CD4-positive, CD25-positive, alpha-beta regulatory T cell (primary cell): Measurements from ENCODE around the gene AMZ1. TPM values are rescaled to one million over a fixed set of nuclear protein-coding genes. Genes with fewer than 3 reads are reported as not detected.

Experiments
- ATAC-seq, 2 donors: fragments of 150-1000 bp; cut with Tn5 transposase; one replicate each; pipeline ENCODE4 v1.10.0; 2021; ENCODE audit warnings: low read depth in 2 of 2, moderate number of reproducible peaks in 2 of 2, moderate library complexity in 1 of 2
- DNase-seq, 3 donors: peaks; one replicate each; pipeline versions ENCODE4 v3.0.0 to v3.0.0-alpha.2; 2012 to 2022; ENCODE audit warnings: mixed read lengths in 1 of 3
- H3K27ac ChIP-seq: one replicate; pipeline ENCODE4 v1.7.0; 2013; ENCODE audit warnings: mild to moderate bottlenecking, low read length; ENCODE audit not compliant: insufficient read depth, poor library complexity, severe bottlenecking
- H3K27me3 ChIP-seq: one replicate; pipeline ENCODE4 v1.7.0; 2013; ENCODE audit warnings: low read length; ENCODE audit not compliant: control insufficient read depth, insufficient read depth
- H3K36me3 ChIP-seq: one replicate; pipeline ENCODE4 v1.7.0; 2013; ENCODE audit warnings: mild to moderate bottlenecking, low read length, moderate library complexity; ENCODE audit not compliant: control insufficient read depth, insufficient read depth
- H3K4me1 ChIP-seq: 2 replicates; pipeline ENCODE4 v1.7.0; 2013; ENCODE audit warnings: mild to moderate bottlenecking, low read length; ENCODE audit not compliant: insufficient read depth, control insufficient read depth, poor library complexity, severe bottlenecking
- H3K4me3 ChIP-seq: one replicate; pipeline ENCODE4 v1.7.0; 2013; ENCODE audit warnings: low read depth, mild to moderate bottlenecking, low read length, moderate library complexity
- H3K9me3 ChIP-seq, 2 experiments: 1 replicate in 1 of 2; 2 replicates in 1 of 2; pipeline ENCODE4 v1.7.0; 2013; ENCODE audit warnings: low read length in 2 of 2, mild to moderate bottlenecking in 1 of 2, moderate library complexity in 1 of 2; ENCODE audit not compliant: control insufficient read depth in 2 of 2
- H3K27ac Mint-ChIP-seq, 3 donors: one replicate each; pipeline ENCODE4 v1.8.0; 2020 to 2022; ENCODE audit warnings: mild to moderate bottlenecking in 3 of 3, mixed read lengths in 3 of 3, moderate library complexity in 2 of 3
- H3K27me3 Mint-ChIP-seq: one replicate; pipeline ENCODE4 v1.8.0; 2022; ENCODE audit warnings: mild to moderate bottlenecking, mixed read lengths
- H3K36me3 Mint-ChIP-seq: one replicate; pipeline ENCODE4 v1.8.0; 2020; ENCODE audit warnings: mixed read lengths
- H3K4me1 Mint-ChIP-seq, 4 donors: one replicate each; pipeline ENCODE4 v1.8.0; 2020 to 2022; ENCODE audit warnings: mixed read lengths in 4 of 4, mild to moderate bottlenecking in 1 of 4
- H3K4me3 Mint-ChIP-seq, 4 donors: one replicate each; pipeline ENCODE4 v1.8.0; 2020 to 2022; ENCODE audit warnings: mild to moderate bottlenecking in 4 of 4, mixed read lengths in 4 of 4, moderate library complexity in 3 of 4
- H3K9me3 Mint-ChIP-seq, 7 donors: one replicate each; pipeline ENCODE4 v1.8.0; 2020 to 2022; ENCODE audit warnings: mixed read lengths in 7 of 7, mild to moderate bottlenecking in 3 of 7, moderate library complexity in 2 of 7
- polyA plus RNA-seq, 4 donors: library from polyadenylated mRNA; unstranded; fragments of 300-500 nt; fragmentation: Illumina TruSeq; gene quantifications; one replicate each; pipeline ENCODE4 v1.2.3, GENCODE V29; 2021
- total RNA-seq: library from RNA; stranded (reverse); gene quantifications from one replicate; pipeline ENCODE4 v1.2.3, GENCODE V29; 2022

Gene AMZ1
- total and polyA plus RNA-seq, 5 donors from 2014 or later = 0.43 to 1.8 (median 0.64) TPM

DNA sequence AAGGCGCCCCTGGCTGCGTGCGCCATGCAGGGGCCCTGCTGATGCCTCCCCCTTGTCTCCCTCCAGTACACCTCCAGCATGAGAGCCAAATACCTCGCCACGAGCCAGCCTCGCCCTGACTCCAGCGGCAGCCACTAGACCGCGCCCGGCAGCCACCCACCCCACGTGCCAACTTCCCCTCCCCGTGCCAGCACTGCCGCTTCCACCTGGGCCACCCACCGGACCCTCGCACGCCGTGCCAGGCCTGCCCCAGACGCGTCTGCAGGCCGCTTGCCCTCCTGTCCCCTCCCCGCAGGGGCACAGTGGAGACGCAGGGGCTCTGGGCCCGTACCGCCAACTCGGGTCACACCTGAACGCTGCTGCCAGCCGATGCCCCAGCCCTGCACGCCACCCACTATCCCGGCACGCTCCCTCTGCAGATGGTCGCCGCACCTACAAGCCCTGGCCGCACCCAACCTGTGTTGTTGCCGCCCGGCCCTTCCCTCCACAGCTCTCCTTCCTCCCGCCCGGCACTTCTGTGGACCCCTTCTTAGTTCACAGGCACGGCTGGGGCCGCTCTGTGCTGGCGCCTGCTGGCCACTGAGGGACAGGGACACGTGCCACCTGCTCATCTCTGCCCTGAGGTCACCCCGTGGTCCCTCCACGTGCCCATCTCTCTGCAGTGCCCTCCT, 26.3 kb upstream of the AMZ1 start:
- Histone ChIP-seq H3K27me3 (no peaks in the 10 kb centered on the region), H3K36me3 (no peaks in the 10 kb centered on the region), H3K4me1 (no peaks in the 10 kb centered on the region), H3K4me3 (no peak overlapping the region), H3K27ac (no peak overlapping the region), H3K9me3 (no peaks in the 10 kb centered on the region)
- Mint-ChIP-seq H3K4me1 (peaks cover 0 to 6% (median 2%) of the 10 kb centered on the region in 4 donors), H3K4me3 (no peak overlapping the region), H3K9me3 (peaks cover 0 to 1% (median 0%) of the 10 kb centered on the region in 7 donors), H3K27ac (no peak overlapping the region), H3K27me3 (no peaks in the 10 kb centered on the region), H3K36me3 (peaks cover 5% of the 10 kb centered on the region)
- ATAC-seq = no peak
- DNase-seq = no peak

DNA sequence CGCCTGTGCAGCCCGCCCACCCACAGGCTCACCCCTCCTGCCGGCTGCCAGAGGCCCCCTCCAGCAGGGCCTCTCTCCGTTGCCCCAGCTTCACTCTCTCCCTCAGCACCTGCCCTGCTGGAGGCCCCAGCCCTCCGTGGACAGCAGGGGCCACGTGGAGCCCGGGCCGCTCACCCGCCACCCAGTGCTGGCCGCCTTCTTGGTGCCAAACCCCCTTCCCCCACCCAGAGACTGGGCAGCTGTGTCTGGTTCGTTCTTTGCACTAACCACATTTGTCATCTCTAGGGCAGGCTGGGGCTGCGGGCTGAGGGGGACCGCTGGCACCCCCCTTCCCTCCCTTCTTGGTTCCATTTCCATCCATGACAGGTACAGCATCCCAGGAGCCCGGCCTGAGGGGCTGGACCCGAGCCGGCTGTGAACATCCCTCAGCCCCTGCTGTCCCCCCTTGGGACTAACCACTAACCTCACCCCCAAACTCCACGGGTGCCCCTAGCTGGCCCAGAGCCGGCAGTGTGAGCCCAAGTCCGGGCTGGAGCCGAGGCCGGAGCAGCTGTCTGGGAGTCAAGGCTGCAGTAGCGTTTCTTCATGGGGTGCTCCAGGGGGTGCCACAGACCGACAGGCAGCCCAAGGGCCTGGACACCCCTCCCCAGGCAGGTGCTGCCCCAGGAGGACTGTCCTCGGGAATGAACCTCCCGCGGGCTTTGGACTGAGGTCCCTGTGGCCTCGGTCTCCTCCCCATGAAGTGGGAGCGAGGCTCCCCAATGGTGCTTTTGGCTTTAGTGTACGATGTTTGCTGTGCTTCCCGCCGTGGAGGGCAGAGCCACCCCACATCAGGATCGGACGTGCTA, 25.5 kb upstream of the AMZ1 start:
- H3K4me3 Mint-ChIP-seq = no peak overlapping the region

DNA sequence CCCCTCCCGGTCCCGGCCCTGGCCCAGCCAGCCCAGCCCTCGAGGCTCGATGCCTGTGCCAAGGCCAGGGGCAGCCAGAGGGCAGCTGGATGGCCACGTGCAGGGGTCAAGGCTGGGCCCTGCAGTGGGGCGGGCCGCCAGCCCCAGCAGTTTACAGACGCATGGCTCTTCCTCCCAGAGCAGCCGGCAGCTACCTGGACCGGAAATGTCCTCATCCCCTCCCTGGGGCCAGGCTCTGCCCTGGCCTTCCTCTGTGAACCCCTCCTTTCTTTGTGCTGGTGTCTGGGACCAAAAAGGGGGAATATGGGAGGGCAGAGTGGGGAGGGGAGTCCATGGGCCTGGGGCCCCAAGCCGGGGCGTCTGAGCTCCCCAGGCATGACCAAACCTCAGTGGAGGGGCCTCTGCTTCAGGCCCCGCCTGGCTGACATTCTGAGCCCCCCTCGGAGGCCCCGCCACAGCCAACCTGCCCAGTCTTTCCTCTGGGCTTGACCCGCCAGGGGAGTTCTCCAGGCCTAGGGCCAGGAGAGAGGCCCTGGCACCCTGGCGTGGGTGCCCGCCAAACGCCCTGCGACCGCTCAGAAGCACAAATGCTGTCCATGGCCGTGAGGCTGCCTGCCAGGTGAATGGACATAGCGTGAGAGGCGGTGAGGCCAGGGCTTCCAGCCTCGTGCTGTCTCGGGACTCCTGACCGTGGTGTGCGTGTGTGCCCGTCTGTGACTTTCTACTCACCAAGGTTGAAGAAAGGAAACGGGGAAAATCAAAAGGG, 24.7 kb upstream of the AMZ1 start:
- H3K27me3 ChIP-seq = no peaks in the 10 kb centered on the region
- no peaks in the 10 kb centered on the region for H3K9me3 ChIP-seq
- Mint-ChIP-seq H3K27ac (peak overlapping the region in 1 of 3 donors; percentile 75), H3K27me3 (peaks cover 8% of the 10 kb centered on the region), H3K4me3 (no peak overlapping the region), H3K9me3 (no peaks in the 10 kb centered on the region), H3K4me1 (no peaks in the 10 kb centered on the region), H3K36me3 (no peaks in the 10 kb centered on the region)
- ATAC-seq = no peak
- no peaks in the 10 kb centered on the region for H3K36me3 ChIP-seq
- H3K4me1 ChIP-seq = no peaks in the 10 kb centered on the region
- DNase-seq = no peak
- H3K4me3 ChIP-seq = no peak overlapping the region
- H3K27ac ChIP-seq = no peak overlapping the region

More for the DNA sequence above, 25.5 kb upstream of the AMZ1 start:
- Mint-ChIP-seq H3K9me3 (no peaks in the 10 kb centered on the region), H3K27ac (no peak overlapping the region), H3K36me3 (no peaks in the 10 kb centered on the region), H3K27me3 (peaks cover 4% of the 10 kb centered on the region), H3K4me1 (no peaks in the 10 kb centered on the region)
- ATAC-seq = no peak
- H3K27me3 ChIP-seq = no peaks in the 10 kb centered on the region
- H3K36me3 ChIP-seq = no peaks in the 10 kb centered on the region
- H3K9me3 ChIP-seq = no peaks in the 10 kb centered on the region
- H3K4me3 ChIP-seq = no peak overlapping the region
- H3K27ac ChIP-seq = no peak overlapping the region
- no peak for DNase-seq
- no peaks in the 10 kb centered on the region for H3K4me1 ChIP-seq

DNA sequence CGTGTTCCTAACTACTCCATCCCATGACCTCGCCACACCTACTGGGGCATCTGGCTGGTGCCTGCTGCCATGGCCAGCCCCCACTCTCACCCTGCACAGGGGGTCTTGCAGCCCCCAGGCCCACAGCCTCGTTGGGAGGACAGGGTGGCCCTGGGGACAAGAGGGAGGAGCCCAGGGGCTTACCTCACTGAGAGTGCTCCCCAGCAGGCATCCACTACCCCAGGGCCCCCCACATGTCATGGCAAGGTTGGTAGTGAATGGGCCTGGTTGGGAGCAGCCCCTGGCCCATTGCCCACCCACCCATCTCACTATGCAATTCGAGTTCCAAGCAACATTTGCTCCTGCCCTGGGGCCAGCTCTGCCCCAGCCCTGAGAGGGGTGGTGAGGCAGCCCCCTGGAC, 24.0 kb upstream of the AMZ1 start:
- no peak for DNase-seq
- H3K4me1 Mint-ChIP-seq = no peaks in the 10 kb centered on the region

DNA sequence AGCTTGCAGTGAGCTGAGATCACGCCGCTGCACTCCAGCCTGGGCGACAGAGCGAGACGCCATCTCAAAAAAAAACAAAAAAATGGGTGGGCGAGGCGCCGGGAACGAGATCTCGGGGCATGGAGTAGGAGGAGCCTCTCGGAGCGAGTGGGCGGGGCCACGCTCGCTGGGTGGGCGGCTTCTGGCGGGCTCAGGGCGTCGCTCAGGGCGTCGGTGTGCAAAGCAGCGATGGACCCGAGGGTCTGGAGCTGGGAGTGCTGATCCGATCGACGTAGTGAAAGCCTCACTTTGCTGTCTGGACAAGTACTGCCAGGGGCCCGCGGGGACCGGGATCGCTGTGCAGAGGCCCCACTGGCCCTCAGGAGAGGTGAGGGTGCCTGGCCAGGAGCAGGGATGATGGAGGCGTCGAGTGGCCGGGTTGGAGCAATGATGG, 22.6 kb upstream of the AMZ1 start:
- ATAC-seq (no peak), DNase-seq (no peak)
- Mint-ChIP-seq H3K4me3 (no peak overlapping the region), H3K4me1 (peaks cover 0 to 3% (median under 1%) of the 10 kb centered on the region in 4 donors), H3K36me3 (no peaks in the 10 kb centered on the region), H3K9me3 (no peaks in the 10 kb centered on the region), H3K27me3 (peaks cover 9% of the 10 kb centered on the region), H3K27ac (no peak overlapping the region)
- no peaks in the 10 kb centered on the region for H3K36me3 ChIP-seq
- no peak overlapping the region for H3K27ac ChIP-seq
- H3K9me3 ChIP-seq = no peaks in the 10 kb centered on the region
- H3K27me3 ChIP-seq = no peaks in the 10 kb centered on the region
- H3K4me1 ChIP-seq = no peaks in the 10 kb centered on the region
- no peak overlapping the region for H3K4me3 ChIP-seq

More for the DNA sequence above, 24.0 kb upstream of the AMZ1 start:
- ATAC-seq = no peak
- peak overlapping the region in 1 of 3 donors; percentile 75 for H3K27ac Mint-ChIP-seq
- no peaks in the 10 kb centered on the region for H3K9me3 Mint-ChIP-seq
- no peaks in the 10 kb centered on the region for H3K36me3 Mint-ChIP-seq
- no peak overlapping the region for H3K27ac ChIP-seq
- H3K36me3 ChIP-seq = no peaks in the 10 kb centered on the region
- H3K4me3 Mint-ChIP-seq = no peak overlapping the region
- H3K4me3 ChIP-seq = no peak overlapping the region
- H3K9me3 ChIP-seq = no peaks in the 10 kb centered on the region
- no peaks in the 10 kb centered on the region for H3K27me3 ChIP-seq
- peaks cover 9% of the 10 kb centered on the region for H3K27me3 Mint-ChIP-seq
- H3K4me1 ChIP-seq = no peaks in the 10 kb centered on the region

DNA sequence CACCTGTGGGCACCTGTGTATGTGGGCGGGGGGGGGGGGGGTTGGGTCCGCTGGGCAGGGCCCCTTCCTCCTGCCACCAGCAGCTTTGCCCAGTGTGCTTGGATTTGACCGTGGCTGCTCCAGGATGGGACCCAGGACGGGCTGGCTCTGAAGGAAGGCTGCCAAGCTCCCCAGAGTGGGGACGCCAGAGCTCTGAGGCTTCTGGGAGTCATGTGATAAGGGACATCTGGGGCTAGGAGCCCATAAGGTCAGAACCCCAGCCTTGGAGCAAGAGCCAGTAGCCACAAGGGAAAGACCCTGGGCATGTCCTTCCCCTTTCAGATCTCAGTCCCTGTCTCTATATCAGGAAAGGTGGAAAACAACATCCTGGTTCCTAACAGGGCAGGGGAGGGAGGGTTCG, 21.8 kb upstream of the AMZ1 start:
- Mint-ChIP-seq H3K27me3 (peaks cover 9% of the 10 kb centered on the region), H3K36me3 (no peaks in the 10 kb centered on the region), H3K4me3 (no peak overlapping the region), H3K9me3 (no peaks in the 10 kb centered on the region), H3K4me1 (peaks cover 0 to 9% (median 4%) of the 10 kb centered on the region in 4 donors), H3K27ac (no peak overlapping the region)
- Histone ChIP-seq H3K27ac (no peak overlapping the region), H3K9me3 (no peaks in the 10 kb centered on the region), H3K27me3 (no peaks in the 10 kb centered on the region), H3K36me3 (no peaks in the 10 kb centered on the region), H3K4me1 (peaks cover 5% of the 10 kb centered on the region), H3K4me3 (no peak overlapping the region)
- no peak for ATAC-seq
- DNase-seq = no peak

DNA sequence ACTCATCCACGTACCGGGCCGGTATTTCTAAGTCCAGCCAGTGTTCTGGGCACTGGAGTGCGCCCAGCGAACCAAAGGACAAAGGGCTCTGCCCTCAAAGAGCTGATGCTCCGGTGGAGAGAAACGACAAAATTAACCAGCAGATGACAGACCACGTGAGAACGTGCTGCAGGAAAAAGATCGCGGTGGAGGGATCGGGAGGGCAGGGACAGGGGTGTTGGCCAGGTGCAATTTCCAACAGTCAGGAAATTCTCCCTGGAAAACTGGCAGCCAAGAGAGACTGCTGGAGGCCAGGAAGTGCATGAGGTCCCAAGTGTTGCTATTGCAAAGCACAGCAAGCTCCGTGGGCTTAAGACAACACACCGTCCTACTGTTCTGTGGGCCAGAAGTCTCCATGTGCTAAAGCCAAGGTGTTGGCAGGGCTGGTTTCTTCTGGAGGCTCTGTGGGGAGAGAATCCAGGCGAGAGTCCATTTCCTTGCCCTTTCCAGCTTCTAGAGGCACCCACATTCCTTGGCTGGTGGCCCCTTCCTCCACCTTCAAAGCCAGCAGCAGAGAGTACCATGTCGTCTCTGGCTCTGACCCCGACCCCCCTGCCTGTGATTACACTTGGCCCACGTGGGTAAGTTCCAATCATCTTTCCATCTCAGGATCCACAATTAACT, 21.3 kb upstream of the AMZ1 start:
- no peak overlapping the region for H3K27ac Mint-ChIP-seq
- DNase-seq (no peak), ATAC-seq (no peak)
- no peaks in the 10 kb centered on the region for H3K9me3 Mint-ChIP-seq
- no peaks in the 10 kb centered on the region for H3K36me3 Mint-ChIP-seq
- Histone ChIP-seq H3K27me3 (no peaks in the 10 kb centered on the region), H3K27ac (no peak overlapping the region), H3K36me3 (no peaks in the 10 kb centered on the region), H3K4me1 (peaks cover 9% of the 10 kb centered on the region), H3K4me3 (no peak overlapping the region), H3K9me3 (no peaks in the 10 kb centered on the region)
- H3K4me1 Mint-ChIP-seq = peaks cover 0 to 11% (median 5%) of the 10 kb centered on the region in 4 donors
- H3K4me3 Mint-ChIP-seq = no peak overlapping the region
- peaks cover 9% of the 10 kb centered on the region for H3K27me3 Mint-ChIP-seq
